ENCODE measurements around the gene ALDH1L1.
"Not testable (repeated sequence)": the region's sequence is repeated elsewhere in the genome, so short reads cannot be mapped to it uniquely, and the experiment has no call there.

Gene ALDH1L1

DNA sequence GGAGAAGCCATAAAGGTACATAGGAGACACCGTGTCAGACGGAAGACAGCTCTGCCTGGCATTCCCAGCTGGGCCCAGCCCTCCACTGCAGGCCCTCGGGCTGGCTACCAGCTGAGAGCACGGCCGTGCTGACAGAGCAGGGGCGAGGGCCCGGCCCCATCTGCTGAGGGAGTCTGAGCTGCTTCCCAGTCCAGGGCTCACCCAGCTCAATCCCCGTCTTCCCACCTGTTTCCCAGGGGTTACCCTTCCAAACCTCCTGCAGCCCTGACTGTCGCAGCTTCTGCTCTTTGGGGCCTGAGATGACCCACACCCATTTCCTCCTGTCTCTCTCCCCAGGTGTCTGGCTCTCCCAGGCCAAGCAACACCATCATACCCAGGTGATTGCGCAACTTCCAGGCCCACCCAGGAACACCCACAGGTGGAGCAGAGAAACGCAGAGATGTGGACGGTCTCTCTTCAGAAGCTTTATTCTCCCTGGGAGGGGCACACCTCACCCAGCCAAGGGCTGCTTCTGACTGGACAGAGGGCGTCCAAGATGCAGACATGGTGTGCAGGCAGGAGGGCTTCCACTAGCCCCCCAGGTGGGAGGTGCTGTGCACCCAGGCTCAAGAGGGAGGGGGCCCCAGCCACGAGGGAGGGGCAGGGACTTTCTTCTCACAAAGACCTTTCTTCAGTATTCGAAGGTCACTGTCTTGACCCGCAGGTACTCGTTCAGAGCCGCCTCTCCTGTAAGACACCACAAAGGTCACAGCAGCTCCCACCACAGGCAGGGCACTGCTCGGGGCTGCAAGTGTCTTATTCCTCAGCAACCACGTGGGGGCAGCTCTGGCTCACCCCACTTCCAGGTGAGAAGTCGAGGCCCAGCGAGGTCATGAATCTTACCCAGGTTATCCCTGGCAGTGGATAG, 77.0 kb downstream of the ALDH1L1 start:
- no peak for DNase-seq

GRCh38 chr3:126102530-126102951, 77.8 kb downstream of the ALDH1L1 start:
- DNase-seq: no peak

DNA sequence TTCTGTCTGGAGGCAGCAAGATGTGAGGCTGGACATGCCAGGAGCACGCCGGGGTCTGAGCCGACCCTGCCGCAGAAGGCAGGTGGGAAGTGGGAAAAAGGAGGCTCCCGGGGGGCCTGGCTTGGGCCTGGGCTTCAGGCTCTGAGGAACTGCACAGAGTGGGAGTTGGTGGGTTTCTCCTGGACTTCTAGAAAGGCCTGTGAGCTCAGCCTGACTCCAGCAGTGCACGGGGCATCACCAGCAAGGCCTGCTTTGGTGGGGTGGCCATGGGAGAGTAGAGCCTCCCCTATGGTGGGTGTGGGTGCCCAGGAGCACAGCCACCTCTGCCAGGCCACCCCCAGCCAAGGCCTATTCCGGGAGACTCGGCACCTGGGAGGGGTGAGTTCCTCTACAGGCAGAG, 78.4 kb downstream of the ALDH1L1 start:
- no peak for DNase-seq

DNA sequence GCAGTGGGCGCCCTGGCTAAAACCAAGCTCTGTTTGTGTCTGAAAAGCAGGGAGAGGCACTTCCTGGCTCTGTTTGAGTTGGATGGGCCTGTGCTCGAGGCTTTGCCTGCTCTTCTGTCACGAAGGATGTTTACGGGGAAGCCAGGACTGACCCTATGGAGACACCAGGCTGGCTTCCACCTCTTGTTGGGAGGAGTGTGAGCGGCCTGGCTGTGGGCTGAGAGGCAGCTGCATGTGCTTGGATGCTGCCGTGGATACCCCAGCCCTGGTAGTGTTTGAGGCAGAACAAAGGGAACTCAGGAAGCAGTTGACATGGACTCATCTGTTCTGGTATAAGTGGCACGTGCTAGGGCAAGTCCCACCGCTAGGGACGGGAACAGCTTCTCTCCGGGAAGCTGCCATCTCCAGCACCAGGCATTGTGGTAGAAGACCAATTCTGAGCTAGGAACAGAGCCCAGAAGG, 78.8 kb downstream of the ALDH1L1 start:
- DNase-seq: no peak

GRCh38 chr3:126100634-126101301, 79.6 kb downstream of the ALDH1L1 start:
- no peak for DNase-seq

GRCh38 chr3:126100269-126100633, 80.1 kb downstream of the ALDH1L1 start:
- no peak for DNase-seq

DNA sequence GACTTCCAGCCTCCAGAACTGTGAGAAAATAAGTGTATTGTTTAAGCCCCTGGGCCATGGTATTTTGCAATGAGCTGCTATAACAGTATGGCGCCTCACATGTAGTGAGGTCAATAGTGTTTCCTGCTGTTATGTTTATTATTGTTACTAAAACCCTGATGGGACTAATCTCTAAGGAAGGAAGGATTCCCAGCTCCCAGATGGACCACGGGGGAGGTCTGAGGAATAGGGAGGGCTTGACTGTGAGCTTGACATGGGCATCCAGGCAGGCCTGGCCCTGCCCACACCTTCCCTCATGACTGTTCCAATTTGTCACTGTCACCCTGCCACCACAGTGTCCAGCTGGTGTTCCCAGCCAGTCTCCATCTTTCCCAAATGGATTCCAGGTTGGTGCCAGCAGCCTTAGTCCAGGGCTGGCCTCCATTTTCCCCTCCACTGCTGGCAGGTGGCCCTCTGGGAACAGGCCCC, 82.0 kb downstream of the ALDH1L1 start:
- no peak for DNase-seq

GRCh38 chr3:126097801-126098200, 82.6 kb downstream of the ALDH1L1 start:
- no peak for DNase-seq

- DNase-seq: not testable (repeated sequence)
Observed at GRCh38 chr3:126096274-126096673, 84.1 kb downstream of the ALDH1L1 start.

DNA sequence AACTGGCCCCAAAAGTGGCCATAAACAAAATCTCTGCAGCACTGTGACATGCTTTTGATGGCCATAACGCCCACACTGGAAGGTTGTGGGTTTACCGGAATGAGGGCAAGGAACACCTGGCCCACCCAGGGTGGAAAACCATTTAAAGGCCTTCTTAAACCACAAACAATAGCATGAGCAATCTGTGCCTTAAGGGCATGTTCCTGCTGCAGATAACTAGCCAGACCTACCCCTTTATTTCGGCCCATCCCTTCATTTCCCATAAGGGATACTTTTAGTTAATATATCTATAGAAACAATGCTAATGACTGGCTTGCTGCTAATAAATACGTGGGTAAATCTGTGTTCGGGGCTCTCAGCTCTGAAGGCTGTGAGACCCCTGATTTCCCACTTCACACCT, 88.3 kb downstream of the ALDH1L1 start:
- not testable (repeated sequence) for DNase-seq

DNA sequence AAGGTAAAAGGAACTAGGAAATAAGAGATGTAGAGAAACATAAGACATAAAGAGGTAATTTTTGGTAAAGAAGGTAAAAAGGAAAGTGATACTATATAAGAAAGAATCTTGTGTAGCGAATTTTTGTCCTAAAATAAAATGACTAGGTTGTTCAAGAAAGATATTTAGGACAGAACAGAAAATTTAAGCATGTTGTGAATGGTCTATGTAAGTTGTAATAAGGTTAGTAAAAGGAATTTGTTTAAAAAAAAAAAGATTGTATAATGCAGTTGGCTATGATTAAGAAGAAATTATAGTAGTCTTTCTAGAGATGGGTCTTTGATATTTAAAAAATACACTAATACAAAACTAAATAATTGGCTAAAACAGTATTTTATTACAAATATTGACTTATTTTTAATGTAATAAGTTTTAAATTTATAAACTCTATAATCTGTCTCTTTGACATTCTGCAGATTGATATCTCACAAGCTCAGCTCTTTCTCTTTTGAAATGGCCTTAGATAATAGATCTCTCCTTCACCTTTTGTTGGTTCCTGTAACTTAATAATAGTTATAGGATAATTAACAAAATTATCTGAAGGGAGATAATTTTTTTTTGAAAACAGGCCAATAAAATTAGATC, 92.7 kb downstream of the ALDH1L1 start:
- no peak for DNase-seq

DNA sequence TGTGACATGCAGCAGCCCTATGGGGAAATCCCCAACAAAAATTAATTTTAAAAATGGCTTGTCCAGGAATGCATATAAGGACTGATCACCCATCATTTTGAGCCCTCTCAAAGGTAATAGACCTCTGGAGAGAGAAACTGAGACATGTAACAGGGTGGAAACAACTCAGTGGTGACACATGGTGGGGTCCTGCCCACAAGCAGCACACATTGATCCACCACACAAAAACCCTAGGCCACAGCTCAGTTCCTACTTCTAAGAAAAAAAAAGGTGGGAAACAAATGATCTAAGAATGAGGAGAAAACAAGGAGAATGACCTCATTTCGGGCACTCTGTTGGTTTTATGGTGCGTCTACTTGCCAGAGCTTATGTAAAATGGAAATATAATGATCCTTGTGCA, 94.5 kb downstream of the ALDH1L1 start:
- DNase-seq: no peak

DNA sequence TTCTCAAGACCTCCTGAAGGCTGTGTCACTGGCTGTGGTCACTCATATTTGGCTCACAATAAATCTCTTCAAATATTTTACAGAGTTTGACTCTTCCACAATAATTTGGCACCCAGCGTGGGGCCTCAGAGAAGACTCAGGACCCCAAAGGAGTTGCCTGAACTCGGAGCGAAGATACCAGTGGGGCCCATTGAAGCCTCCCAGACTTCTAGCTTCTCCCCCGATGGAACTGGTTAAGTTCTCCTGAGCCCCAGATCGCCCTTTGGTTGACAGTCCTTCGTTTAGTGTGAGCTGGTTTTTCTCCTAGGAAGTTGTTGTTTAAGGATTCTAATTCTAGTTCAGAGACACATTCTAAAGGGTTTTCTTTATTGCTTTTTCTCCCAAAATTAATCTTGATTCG, 95.1 kb downstream of the ALDH1L1 start:
- no peak for DNase-seq

GRCh38 chr3:126084768-126085180, 95.6 kb downstream of the ALDH1L1 start:
- no peak for DNase-seq

GRCh38 chr3:126083913-126084767, 96.2 kb downstream of the ALDH1L1 start, which contains the start of gene SLC41A3:
Gene SLC41A3, minus strand, starts transcription at chr3:126084124. Its CDS starts 15,905 bp downstream, at chr3:126068219.
- DNase-seq: peak; percentile 85

- DNase-seq: peak; percentile 49
Observed at GRCh38 chr3:126083511-126083912, 96.9 kb downstream of the ALDH1L1 start.

DNA sequence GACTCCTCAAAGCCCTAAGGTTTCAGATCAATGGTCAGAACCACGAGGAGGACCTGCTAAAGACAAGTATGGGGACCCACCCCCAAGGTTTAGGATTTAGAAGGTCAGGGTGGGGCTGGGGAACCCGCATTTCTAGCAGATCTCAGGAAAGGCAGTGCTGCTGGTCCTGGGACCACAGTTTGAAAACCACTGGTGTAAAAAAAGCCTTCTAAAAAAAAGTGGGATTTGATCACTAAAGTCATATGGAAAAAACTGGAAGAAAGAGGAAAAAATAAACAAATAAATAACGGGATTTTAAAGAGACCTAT, 97.3 kb downstream of the ALDH1L1 start:
- no peak for DNase-seq

GRCh38 chr3:126082362-126083137, 97.8 kb downstream of the ALDH1L1 start:
- DNase-seq: no peak

- no peak for DNase-seq
Observed at GRCh38 chr3:126081618-126082361, 98.6 kb downstream of the ALDH1L1 start.

GRCh38 chr3:126080970-126081369, 99.4 kb downstream of the ALDH1L1 start:
- no peak for DNase-seq

DNA sequence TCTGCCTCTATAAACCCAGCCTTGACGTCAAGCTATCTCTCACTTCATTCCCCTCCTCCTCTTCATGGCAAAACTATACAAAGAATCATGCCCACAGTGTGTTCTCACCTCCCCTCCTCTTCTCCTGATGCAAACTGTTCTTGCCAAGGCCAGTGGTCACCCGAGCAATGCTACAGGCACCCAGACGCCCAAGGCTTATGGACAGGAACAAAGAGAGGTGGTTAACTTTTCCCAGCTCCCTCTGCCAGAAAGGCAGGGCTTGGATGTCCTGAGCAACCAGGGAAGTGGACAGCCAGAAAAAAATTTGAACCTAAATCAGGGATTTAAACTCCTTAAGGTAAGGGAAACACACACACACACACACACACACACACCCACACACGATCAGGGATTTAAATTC, 101.5 kb downstream of the ALDH1L1 start:
- DNase-seq: no peak
